Neural cell (in vitro differentiated cells): ENCODE data around the gene CEBPA. TPM values are rescaled to one million over a fixed set of nuclear protein-coding genes. Genes with fewer than 3 reads are reported as not detected.

Experiments used
- polyA plus RNA-seq: library from polyadenylated mRNA; depleted of rRNA; stranded (reverse); fragments of >200 nt; gene quantifications from 2 replicates; pipeline ENCODE4 v1.2.3, GENCODE V29; 2014

CEBPA gene
- polyA plus RNA-seq, 1 donor from 2014 or later: 2.6 TPM

Other genes starting within 250 kb of the CEBPA start
- gene RHPN2, start 237.6 kb downstream of the CEBPA start, polyA plus RNA-seq: 0.60 and 1.5 TPM in 2 replicates
- gene GPATCH1, start 221.4 kb downstream of the CEBPA start, polyA plus RNA-seq: 10.4 and 11.5 TPM in 2 replicates
- gene WDR88, start 170.4 kb downstream of the CEBPA start, polyA plus RNA-seq: 0.35 TPM in 1 of 2 replicates, not detected in the other
- 60.1 and 78.4 TPM in 2 replicates for gene LRP3, start 108.2 kb downstream of the CEBPA start, polyA plus RNA-seq
- gene SLC7A10, start 76.7 kb downstream of the CEBPA start, polyA plus RNA-seq: not detected in 2 replicates
- gene CEBPG, start 71.2 kb upstream of the CEBPA start, polyA plus RNA-seq: 64.6 and 67.5 TPM in 2 replicates
- gene PEPD, start 219.3 kb upstream of the CEBPA start, polyA plus RNA-seq: 43.9 and 59.8 TPM in 2 replicates